Left ventricle myocardium superior (tissue), 1 donor: ENCODE measurements around the gene RAB25. TPM values are rescaled to one million over a fixed set of nuclear protein-coding genes. Genes with fewer than 3 reads are reported as not detected.

Experiments used
- ATAC-seq: fragments of 200-7000 bp; cut with Tn5 transposase; one replicate; pipeline ENCODE4 v1.9.1; 2020; ENCODE audit warnings: mild to moderate bottlenecking, moderate library complexity
- DNase-seq: peaks from one replicate; pipeline ENCODE4 v3.0.0-alpha.2; 2020
- intact Hi-C: fragments of 100-400 bp; cut with micrococcal nuclease; formaldehyde crosslinking; loops from one replicate; pipeline ENCODE4 v1.11.0; 2022
- total RNA-seq: library from RNA; stranded (reverse); fragmentation: NEBNext Ultra II Directional; extraction: Animal tissue kit (Norgen Biotek cat#: 25700); gene quantifications from one replicate; pipeline ENCODE4 v1.2.1, GENCODE V29; 2021
- donor health status: DM: no; HTN: yes; CAD: no; lungs with severe emphysema.

Gene RAB25
- total RNA-seq, 1 donor from 2014 or later, result not detected

GRCh38 chr1:156096640-156097391 lies 35.9 kb downstream of the RAB25 start:
- DNase-seq, result peak; percentile 95
- peak; percentile 97 for ATAC-seq

GRCh38 chr1:156097499-156098178 lies 36.7 kb downstream of the RAB25 start:
- ATAC-seq (no peak), DNase-seq (no peak)
- intact Hi-C loops, result loop anchor here (2.0 kb wide), 1 partner anchor 33 kb away; no protein-coding TSS in a partner anchor

More at GRCh38 chr1:156096640-156097391, 35.9 kb downstream of the RAB25 start:
- intact Hi-C loops, result loop anchor here (2.0 kb wide), 1 partner anchor 34 kb away; no protein-coding TSS in a partner anchor

GRCh38 chr1:156098784-156099183 lies 37.8 kb downstream of the RAB25 start:
- intact Hi-C loops, result no loop called here
- no peak for DNase-seq
- ATAC-seq, result no peak

- intact Hi-C loops, result no loop called here
- ATAC-seq (no peak), DNase-seq (no peak)
Measured at GRCh38 chr1:156099282-156099681, 38.3 kb downstream of the RAB25 start.

- intact Hi-C loops, result no loop called here
- DNase-seq (no peak), ATAC-seq (no peak)
Measured at GRCh38 chr1:156100205-156100995, 39.4 kb downstream of the RAB25 start.

GRCh38 chr1:156101880-156102279 lies 40.9 kb downstream of the RAB25 start:
- intact Hi-C loops, result no loop called here
- no peak for ATAC-seq
- peak; percentile 57 for DNase-seq

- ATAC-seq, result no peak
- peak; percentile 44 for DNase-seq
- intact Hi-C loops, result no loop called here
Measured at GRCh38 chr1:156102633-156103511, 41.9 kb downstream of the RAB25 start.

- peak; percentile 43 for DNase-seq
- intact Hi-C loops, result no loop called here
- no peak for ATAC-seq
Measured at GRCh38 chr1:156103521-156103947, 42.6 kb downstream of the RAB25 start.

- DNase-seq (peak; percentile 79), ATAC-seq (peak; percentile 62)
- intact Hi-C loops, result no loop called here
Measured at GRCh38 chr1:156104065-156104810, 43.3 kb downstream of the RAB25 start.

- intact Hi-C loops, result no loop called here
- DNase-seq (peak; percentile 45), ATAC-seq (no peak)
Measured at GRCh38 chr1:156104861-156105832, 44.2 kb downstream of the RAB25 start.

- ATAC-seq (peak; percentile 34), DNase-seq (peak; percentile 56)
- intact Hi-C loops, result no loop called here
Measured at GRCh38 chr1:156106624-156107488, 45.9 kb downstream of the RAB25 start.

GRCh38 chr1:156108057-156108456 lies 47.1 kb downstream of the RAB25 start:
- no peak for ATAC-seq
- intact Hi-C loops, result no loop called here

GRCh38 chr1:156108664-156109241 lies 47.8 kb downstream of the RAB25 start:
- intact Hi-C loops, result no loop called here
- no peak for DNase-seq
- ATAC-seq, result no peak

More at GRCh38 chr1:156108057-156108456, 47.1 kb downstream of the RAB25 start:
- DNase-seq, result no peak

- intact Hi-C loops, result no loop called here
- ATAC-seq (no peak), DNase-seq (no peak)
Measured at GRCh38 chr1:156110252-156110651, 49.3 kb downstream of the RAB25 start.

GRCh38 chr1:156111355-156111962 lies 50.5 kb downstream of the RAB25 start:
- intact Hi-C loops, result no loop called here
- no peak for ATAC-seq
- DNase-seq, result no peak
